ENCODE data around the gene TNNI3.

TNNI3 gene

DNA sequence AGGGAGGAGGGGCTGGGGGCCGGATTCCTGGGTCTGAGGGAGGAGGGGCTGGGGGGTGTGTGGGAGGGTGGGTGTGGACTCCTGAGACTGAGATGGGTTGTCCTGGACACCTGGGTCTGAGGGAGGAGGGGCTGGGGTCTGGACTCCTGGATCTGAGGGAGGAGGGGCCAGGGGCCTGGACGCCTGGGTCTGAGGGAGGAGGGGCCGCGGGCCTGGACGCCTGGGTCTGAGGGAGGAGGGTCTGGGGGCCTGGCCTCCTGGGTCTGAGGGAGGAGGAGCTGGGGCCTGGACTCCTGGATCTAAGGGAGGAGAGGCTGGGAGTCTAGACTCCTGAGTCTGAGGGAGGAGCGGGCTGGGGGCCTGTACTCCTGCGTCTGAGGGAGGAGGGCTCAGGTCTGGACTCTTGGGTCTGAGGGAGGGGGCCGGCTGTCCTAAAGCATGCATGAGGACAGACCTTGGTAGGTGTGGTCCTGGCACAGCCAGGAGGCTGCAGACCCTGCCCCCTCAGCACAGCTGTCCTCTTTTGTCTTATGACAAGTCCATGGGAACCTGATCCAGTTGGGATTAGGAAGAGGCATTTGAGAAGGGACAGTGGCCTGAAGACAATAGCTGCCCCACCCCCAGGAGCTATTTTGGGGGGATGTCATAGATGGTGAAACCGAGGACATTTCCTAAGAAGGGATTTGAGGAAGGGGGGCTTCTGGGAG, 9.8 kb downstream of the TNNI3 start:
- DNase-seq = no peak

GRCh38 chr19:55146705-55147273, 10.7 kb downstream of the TNNI3 start:
- no peak for DNase-seq

- no peak for DNase-seq
Observed at GRCh38 chr19:55146078-55146704, 11.3 kb downstream of the TNNI3 start.

GRCh38 chr19:55145232-55145631, 12.3 kb downstream of the TNNI3 start:
- no peak for DNase-seq

GRCh38 chr19:55141696-55142095, 15.8 kb downstream of the TNNI3 start:
- no peak for DNase-seq

DNA sequence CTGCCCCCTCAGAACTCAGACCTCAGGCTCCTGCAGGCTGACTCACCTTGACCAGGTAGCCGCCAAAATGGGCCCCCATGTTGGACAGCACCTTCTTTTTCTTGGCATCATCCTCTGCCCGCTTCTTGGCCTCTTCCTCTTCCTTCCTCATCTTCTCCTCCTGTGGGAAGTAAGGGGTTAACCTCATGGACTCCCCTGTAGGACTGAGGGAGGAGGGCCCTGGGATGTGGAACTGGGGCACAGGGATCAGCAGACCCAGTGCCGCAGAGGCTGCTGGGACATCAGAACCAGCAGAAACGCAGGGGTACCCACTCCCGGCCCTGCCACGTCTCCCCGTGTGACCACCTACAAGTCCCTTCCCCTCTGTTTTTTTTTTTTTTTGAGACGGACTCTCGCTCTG, 19.6 kb downstream of the TNNI3 start:
- DNase-seq = no peak

GRCh38 chr19:55136399-55137102, 21.0 kb downstream of the TNNI3 start:
- no peak for DNase-seq

DNA sequence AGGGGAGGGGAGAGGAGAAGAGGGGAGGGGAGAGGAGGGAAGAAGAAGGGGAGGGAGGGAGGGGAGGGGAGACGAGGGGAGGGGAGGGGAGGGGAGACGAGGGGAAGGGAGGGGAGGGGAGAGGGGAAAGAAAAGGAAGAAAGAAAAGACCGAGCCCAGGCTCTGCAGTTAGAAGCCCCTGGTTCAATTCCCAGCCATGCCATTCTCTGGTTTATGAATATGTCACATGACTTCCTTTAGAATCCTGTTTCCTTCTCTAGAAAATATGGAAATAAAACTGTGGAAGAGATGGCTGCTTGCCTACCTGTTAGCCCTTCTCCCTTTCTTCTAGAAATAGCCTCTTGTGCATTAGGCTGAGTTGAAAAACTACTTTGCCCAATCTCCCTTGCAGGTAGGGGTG, 22.8 kb downstream of the TNNI3 start:
- DNase-seq = no peak

DNA sequence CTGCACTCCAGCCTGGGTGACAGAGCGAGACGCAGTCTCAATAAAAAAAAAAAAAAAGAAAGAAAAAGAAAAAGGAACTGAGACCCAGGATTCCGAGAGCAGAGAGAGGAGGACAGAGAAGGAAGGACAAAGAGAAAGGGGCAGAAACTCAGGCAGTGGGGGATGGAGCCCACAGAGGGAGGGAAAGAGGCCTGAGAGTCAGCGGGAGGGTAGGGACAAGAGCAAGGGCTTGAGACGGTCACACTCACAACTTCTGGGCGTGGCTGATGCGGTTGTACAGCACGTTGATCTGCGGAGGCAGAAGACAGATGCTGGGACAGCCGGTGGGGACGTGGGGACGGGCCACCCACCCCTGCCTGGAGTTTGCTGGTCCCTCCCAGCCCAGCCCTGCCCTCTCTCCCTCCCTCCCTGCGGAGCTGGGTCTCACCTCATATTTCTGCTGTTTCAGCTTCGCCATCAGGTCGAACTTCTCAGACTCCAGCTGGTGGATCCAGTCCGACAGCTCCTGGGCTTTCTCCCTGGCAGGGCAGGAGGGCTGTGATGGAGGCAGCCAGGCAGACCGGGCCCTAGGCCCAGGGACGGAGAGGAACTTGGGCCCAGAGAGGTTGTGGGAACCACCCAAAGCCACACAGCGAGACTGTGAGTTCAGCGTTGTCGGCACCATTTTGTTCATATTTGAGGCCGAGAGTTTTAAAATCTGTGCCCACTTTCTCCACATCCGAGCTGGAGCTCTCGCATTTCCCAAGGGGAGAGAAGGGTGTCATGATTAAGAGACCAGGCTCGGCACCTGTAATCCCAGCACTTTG, 23.7 kb downstream of the TNNI3 start:
- DNase-seq = no peak

DNA sequence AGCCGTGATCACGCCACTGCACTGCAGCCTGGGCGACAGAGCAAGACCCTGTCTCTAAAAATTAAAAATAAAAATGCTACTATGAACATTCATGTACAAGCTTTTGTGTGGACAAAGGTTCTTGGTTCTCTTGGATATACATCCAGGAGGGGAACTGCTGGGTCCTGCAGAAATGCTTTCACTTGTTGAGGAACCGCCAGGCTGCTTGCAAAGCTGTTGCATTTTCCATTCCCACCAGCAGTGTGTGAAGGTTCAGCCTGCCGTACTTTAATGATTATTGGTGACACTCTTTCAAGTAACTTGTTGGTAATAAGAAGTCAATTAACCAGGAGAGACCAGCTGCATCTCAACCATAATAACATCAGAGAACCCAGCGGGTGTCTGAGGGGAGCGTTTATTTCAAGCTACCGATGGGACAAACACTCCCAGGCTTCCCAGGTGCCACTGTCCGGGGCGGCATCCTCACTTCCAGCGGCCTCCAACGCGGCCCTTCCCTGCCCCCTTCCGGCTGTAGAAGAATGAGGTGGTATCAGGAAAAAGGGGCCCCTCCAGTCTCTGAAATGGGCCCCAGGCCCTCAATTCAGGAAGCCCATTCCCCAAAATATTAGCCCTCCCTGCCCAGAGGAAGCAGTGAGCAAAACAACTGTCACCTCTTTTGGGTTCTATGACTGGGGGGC, 24.9 kb downstream of the TNNI3 start:
- peak; percentile 39 for DNase-seq

- no peak for DNase-seq
Observed at GRCh38 chr19:55131421-55131820, 26.1 kb downstream of the TNNI3 start.

- no peak for DNase-seq
Observed at GRCh38 chr19:55119053-55119452, 38.5 kb downstream of the TNNI3 start.

GRCh38 chr19:55118401-55118991, 39.0 kb downstream of the TNNI3 start:
- peak; percentile 45 for DNase-seq

- peak; percentile 91 for DNase-seq
Observed at GRCh38 chr19:55117663-55118391, 39.7 kb downstream of the TNNI3 start.

GRCh38 chr19:55116859-55117662, 40.5 kb downstream of the TNNI3 start, which contains the start of gene PPP1R12C:
TSS of gene PPP1R12C (minus strand) at chr19:55117637. CDS start at chr19:55117543, 94 bp downstream.
- DNase-seq = peak; percentile 51

GRCh38 chr19:55116232-55116858, 41.2 kb downstream of the TNNI3 start:
- DNase-seq = peak; percentile 44

- no peak for DNase-seq
Observed at GRCh38 chr19:55115446-55116065, 42.0 kb downstream of the TNNI3 start.

DNA sequence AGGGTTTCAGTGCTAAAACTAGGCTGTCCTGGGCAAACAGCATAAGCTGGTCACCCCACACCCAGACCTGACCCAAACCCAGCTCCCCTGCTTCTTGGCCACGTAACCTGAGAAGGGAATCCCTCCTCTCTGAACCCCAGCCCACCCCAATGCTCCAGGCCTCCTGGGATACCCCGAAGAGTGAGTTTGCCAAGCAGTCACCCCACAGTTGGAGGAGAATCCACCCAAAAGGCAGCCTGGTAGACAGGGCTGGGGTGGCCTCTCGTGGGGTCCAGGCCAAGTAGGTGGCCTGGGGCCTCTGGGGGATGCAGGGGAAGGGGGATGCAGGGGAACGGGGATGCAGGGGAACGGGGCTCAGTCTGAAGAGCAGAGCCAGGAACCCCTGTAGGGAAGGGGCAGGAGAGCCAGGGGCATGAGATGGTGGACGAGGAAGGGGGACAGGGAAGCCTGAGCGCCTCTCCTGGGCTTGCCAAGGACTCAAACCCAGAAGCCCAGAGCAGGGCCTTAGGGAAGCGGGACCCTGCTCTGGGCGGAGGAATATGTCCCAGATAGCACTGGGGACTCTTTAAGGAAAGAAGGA, 42.9 kb downstream of the TNNI3 start:
- DNase-seq = no peak

Data from right kidney (tissue), 1 donor.